Cardiac fibroblast (primary cell): ENCODE data around the gene RAB31.
A peak's percentile ranks its signal among the peaks of the same experiment; 100 is the strongest.

Experiments used
- DNase-seq, 2 donors: peaks; one replicate each; pipeline versions ENCODE4 v3.0.0 to v3.0.0-alpha.2; 2010; ENCODE audit warnings: low read depth in 2 of 2
- H3K4me3 ChIP-seq, 2 donors: replicated peaks in 1 of 2; 1 replicate in 1 of 2; 2 replicates in 1 of 2; pipeline ENCODE4 v1.5.1; 2011; ENCODE audit warnings: low read depth in 2 of 2, low read length in 2 of 2, mild to moderate bottlenecking in 2 of 2, moderate library complexity in 1 of 2
- TF ChIP-seq, protein P1 (sequence below): IDR thresholded peaks from one replicate; pipeline ENCODE4 v1.5.1; 2011; ENCODE audit warnings: low read depth, mild to moderate bottlenecking, low read length, inconsistent platforms

Gene RAB31

DNA sequence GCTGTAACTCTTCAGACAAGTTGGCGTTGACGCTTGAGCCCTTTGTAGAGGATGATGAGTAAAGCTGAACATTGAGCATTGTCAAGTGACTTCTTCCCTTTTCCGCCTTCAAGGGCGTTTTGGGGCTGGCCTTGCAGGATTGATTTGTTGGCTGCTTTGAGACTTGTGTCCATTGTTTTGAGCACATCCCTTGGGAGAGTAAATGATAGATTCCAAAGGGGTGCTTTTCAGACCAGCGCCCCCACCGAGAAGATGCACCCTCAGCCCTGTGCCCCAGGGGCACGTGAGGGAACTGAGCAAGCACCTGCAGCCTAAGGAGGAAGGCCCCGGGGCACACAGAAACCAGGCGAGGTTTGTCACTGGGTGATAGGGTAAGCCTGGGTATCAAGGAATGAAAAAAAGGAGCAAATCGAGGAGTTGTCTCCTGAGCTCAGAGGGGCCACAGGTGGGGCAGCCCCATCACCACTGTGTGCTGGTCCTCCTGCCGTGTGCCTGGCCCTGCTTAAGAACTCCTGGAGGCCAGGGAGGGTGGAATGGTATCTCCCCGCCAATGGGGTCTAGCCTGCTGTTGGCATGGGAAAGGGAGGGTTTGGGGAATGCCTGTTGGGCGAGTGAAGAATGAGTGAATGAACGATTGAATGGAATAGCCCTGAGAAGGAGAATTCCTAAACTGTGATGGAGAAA is 64.0 kb downstream of the RAB31 start:
- TF ChIP-seq, protein P1, sequence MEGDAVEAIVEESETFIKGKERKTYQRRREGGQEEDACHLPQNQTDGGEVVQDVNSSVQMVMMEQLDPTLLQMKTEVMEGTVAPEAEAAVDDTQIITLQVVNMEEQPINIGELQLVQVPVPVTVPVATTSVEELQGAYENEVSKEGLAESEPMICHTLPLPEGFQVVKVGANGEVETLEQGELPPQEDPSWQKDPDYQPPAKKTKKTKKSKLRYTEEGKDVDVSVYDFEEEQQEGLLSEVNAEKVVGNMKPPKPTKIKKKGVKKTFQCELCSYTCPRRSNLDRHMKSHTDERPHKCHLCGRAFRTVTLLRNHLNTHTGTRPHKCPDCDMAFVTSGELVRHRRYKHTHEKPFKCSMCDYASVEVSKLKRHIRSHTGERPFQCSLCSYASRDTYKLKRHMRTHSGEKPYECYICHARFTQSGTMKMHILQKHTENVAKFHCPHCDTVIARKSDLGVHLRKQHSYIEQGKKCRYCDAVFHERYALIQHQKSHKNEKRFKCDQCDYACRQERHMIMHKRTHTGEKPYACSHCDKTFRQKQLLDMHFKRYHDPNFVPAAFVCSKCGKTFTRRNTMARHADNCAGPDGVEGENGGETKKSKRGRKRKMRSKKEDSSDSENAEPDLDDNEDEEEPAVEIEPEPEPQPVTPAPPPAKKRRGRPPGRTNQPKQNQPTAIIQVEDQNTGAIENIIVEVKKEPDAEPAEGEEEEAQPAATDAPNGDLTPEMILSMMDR: no peak
- no peak overlapping the region for H3K4me3 ChIP-seq
- DNase-seq: no peak

DNA sequence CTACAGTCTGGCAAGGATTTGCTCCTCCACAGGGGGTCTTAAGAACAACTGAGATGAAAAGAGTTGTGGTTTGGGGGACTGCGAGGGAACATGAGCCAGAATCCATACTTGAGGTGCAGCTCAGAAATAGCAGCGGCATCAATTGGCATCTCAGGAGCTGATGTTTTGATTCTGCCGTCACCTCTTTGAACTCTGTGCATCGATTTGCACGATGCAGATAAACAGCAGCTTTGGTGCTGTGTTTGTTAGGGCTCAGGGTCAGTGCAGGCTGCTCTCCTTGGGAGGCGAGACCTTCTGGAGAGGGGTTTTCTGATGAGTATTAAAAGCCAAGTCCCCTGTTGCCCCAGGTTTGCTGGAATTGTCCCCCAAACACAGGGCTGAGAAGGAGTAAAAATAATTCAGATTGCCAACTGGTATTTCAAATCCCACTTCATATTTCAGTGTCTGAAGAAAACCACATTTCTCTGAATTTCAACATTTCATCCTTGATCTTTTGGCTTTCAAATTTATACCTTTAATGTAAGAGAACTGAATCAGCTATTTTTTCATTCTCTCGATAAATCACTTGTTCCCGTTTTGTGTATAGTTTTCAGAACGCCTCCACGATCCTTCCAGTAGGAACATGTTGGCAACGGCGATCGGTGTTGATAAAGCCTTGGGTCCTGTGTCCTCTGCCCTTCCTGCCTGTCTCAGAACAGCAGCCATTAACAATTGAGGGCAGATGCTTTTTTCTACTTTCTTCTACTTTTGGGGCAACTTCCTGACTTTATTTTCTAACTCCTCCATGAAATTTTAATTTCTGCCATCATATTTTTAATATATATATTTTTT is 65.0 kb downstream of the RAB31 start:
- TF ChIP-seq, protein P1: no peak
- DNase-seq: no peak
- H3K4me3 ChIP-seq: no peak overlapping the region

DNA sequence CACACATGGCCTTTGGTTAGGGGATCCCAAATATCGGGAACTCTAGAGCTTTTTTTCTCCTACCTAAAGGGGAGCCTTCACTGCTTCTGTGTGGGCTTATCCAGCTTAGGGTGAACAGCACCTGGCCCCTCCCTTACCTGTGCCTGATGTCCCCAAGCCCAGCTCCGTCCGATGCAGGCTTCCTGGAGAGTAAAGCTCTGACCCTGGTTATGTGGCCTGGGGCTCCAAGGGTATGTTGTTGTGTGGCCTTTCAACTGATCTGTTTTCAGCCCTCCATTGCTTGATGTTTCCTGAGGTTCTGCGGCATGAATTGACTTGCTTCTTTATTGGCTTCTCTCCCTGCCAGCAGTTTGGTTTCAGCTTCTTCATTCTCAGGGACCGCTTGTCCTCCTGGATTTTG is 66.0 kb downstream of the RAB31 start:
- DNase-seq: no peak
- H3K4me3 ChIP-seq: no peak overlapping the region
- TF ChIP-seq, protein P1: no peak

DNA sequence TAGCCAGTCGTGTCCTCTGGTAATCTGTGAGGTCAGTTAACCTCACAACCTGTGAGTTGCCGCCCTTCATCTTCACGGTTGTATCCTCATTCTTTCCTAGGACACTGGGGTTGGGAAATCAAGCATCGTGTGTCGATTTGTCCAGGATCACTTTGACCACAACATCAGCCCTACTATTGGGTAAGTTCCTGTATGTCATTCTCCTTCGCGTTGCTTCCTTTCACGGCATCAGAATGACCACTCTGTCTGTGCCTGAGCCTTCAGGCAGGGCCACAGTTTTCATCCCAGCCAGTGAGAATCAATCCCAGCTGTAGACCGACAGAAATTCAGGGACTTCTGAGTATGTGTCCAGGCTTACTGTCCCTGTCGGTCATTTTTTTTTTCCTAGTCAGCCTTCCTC is 67.1 kb downstream of the RAB31 start:
- no peak overlapping the region for H3K4me3 ChIP-seq
- DNase-seq: no peak
- TF ChIP-seq, protein P1: no peak

DNA sequence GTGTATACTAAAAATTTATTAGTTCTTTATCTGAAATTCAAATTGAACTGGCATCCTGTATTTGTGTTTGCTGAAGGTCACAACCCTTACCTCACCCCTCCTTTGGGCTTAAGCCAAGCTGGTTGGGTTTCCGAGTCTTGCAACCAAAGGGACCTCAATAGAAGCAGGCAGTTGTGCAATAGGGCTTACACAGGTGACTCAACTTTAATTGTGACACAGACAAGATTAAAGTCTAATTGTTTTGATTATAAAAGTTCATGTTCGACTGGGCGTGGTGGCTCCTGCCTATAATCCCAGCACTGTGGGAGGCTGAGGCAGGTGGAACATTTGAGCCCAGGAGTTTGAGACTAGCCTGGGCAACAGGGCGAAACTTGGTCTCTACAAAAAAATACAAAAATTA is 71.5 kb downstream of the RAB31 start:
- peak; percentile 41 to 68 for DNase-seq
- H3K4me3 ChIP-seq: no peak overlapping the region
- TF ChIP-seq, protein P1: no peak

DNA sequence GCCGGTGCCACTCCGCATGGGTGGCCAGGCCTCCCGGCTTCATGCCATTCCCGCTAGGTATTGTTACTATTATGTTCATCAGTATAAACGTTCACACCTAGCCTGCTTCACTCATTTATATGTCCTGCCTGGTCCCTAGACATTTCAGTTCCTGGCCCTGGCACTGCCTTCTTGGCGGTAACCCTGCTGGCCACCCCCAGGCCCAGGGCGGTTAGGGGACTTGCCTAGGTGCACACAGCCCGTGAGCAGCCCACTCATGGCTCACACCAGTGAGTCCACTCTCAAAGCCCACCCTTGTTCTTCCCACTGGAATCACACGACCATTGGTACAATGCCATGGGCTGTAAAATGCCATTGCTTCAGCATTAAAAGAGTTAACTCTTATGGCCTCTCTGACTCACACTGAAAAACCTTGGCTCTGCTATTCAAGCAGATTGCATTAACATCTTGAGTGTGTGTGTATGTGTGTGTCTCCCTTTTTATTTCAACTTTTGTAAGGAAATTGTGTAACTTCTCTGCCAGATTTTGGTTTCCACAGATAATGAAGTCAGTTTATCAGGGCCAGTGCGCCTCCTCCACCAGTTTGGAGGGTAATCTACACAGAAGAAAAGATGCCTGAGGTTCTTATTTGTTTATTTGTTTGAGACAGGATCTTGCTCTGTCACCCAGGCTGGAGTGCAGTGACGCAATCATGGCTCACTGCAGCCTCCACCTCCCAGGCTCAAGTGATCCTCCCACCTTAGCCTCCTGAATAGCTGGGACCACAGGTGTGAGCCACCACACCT is 74.2 kb downstream of the RAB31 start:
- peak; percentile 93 to 95 for DNase-seq
- no peak overlapping the region for H3K4me3 ChIP-seq
- TF ChIP-seq, protein P1: no peak
